Measurements from ENCODE around the gene COX19.

- TF ChIP-seq CTCF (conservative IDR thresholded peaks at IDR 0.05; ENCODE audit: low read depth, low read length) (no peak), EZH2 (IDR thresholded peaks at IDR 0.05; ENCODE audit: borderline replicate concordance, low read depth, low read length, poor library complexity, severe bottlenecking) (no peak)
These were observed 36.1 kb upstream of the COX19 start for GRCh38 chr7:1011297-1012003.

Data from A673 (cell line).